K562 (cell line): ENCODE measurements around the gene AP1AR. TPM values are rescaled to one million over a fixed set of nuclear protein-coding genes. Genes with fewer than 3 reads are reported as not detected.

ENCODE experiments used
- ATAC-seq: fragments of 200-7000 bp; cut with Tn5 transposase; 3 replicates; pipeline ENCODE4 v1.9.1; 2020; ENCODE audit warnings: moderate library complexity
- BruUV-seq: library from RNA; stranded (reverse); fragments of 400-500 nt; replicated peaks from 2 replicates; lab custom pipeline; 2021; lab: Mats Ljungman, UMichigan
- CTCF ChIA-PET: fragments of 300-600 bp; formaldehyde crosslinking; extraction: SDS; loops from one replicate; lab custom pipeline; 2021; ENCODE audit warnings: low intra/inter-chr PET ratio; lab: Yijun Ruan, JAX
- POLR2A ChIA-PET: fragments of 300-600, 350-650 bp; sonication (Branson Sonifier 250); formaldehyde crosslinking; extraction: SDS; loops from one replicate; lab custom pipeline; 2021; ENCODE audit warnings: antibody characterized with exemption, inconsistent platforms; lab: Yijun Ruan, JAX
- DNase-seq, 4 experiments: peaks; one replicate each; pipeline versions ENCODE4 v3.0.0 to v3.0.0-alpha.2; 2011 to 2018; ENCODE audit warnings: low spot score in 3 of 4, mixed read lengths in 3 of 4; ENCODE audit errors: extremely low read depth in 1 of 4
- FAIRE-seq: peaks from 2 replicates; lab custom pipeline; 2011; peaks lifted over from hg19 to GRCh38; lab: Jason Lieb, UNC
- H2AFZ ChIP-seq: 2 replicates; pipeline ENCODE4 v1.6.0; 2011; ENCODE audit warnings: low read depth, low read length, control low read depth, inconsistent platforms
- H3K27ac ChIP-seq: fragments of 200-600 bp; 3 replicates; pipeline ENCODE4 v1.8.0; 2011; ENCODE audit warnings: low read depth, mild to moderate bottlenecking, control low read depth, inconsistent platforms, low read length, moderate library complexity, mixed read lengths; ENCODE audit errors: extremely low read depth
- H3K27me3 ChIP-seq, 2 experiments: fragments of 300-600 bp in 1 of 2; 2 replicates in 1 of 2; 3 replicates in 1 of 2; pipeline versions ENCODE4 v1.6.0 to v1.8.0; 2011; ENCODE audit warnings: inconsistent platforms in 2 of 2, low read length in 2 of 2, mild to moderate bottlenecking in 1 of 2, mixed read lengths in 1 of 2, moderate library complexity in 1 of 2; ENCODE audit not compliant: control insufficient read depth in 2 of 2, insufficient read depth in 2 of 2
- H3K36me3 ChIP-seq: fragments of 300-600 bp; 3 replicates; pipeline ENCODE4 v1.8.0; 2011; ENCODE audit warnings: mild to moderate bottlenecking, low read length, inconsistent platforms; ENCODE audit not compliant: control insufficient read depth, insufficient read depth
- H3K4me1 ChIP-seq, 2 experiments: fragments of 200-600 bp in 1 of 2; replicated peaks in 1 of 2; 2 replicates in 1 of 2; 3 replicates in 1 of 2; pipeline versions ENCODE4 v1.5.1 to v1.8.0; 2011; ENCODE audit warnings: inconsistent platforms in 2 of 2, low read length in 2 of 2, mild to moderate bottlenecking in 1 of 2, mixed read lengths in 1 of 2, moderate library complexity in 1 of 2; ENCODE audit not compliant: control insufficient read depth in 2 of 2, insufficient read depth in 2 of 2
- H3K4me2 ChIP-seq: 2 replicates; pipeline ENCODE4 v1.6.1; 2011; ENCODE audit warnings: low read length, control low read depth, inconsistent platforms, mixed read lengths; ENCODE audit not compliant: insufficient read depth
- H3K4me3 ChIP-seq: fragments of 200-600 bp; sonication (generic), shearing (Covaris generic); 2 replicates; pipeline ENCODE4 v1.5.1; 2016; ENCODE audit warnings: control low read depth, inconsistent platforms
- H3K79me2 ChIP-seq: fragments of 200-600 bp; 3 replicates; pipeline ENCODE4 v1.8.0; 2011; ENCODE audit warnings: low read length, inconsistent platforms; ENCODE audit not compliant: control insufficient read depth, insufficient read depth
- H3K9ac ChIP-seq, 2 experiments: 2 replicates each; pipeline versions ENCODE4 v1.6.0 to v1.6.1; 2011; ENCODE audit warnings: low read depth in 2 of 2, low read length in 2 of 2, control low read depth in 1 of 2, inconsistent platforms in 1 of 2, mild to moderate bottlenecking in 1 of 2, mixed read lengths in 1 of 2; ENCODE audit not compliant: insufficient read depth in 1 of 2
- H3K9me1 ChIP-seq: one replicate; pipeline ENCODE4 v1.6.0; 2011; ENCODE audit warnings: inconsistent platforms, mild to moderate bottlenecking, low read length, moderate library complexity; ENCODE audit not compliant: control insufficient read depth, insufficient read depth
- H3K9me3 ChIP-seq: replicated peaks from 2 replicates; pipeline ENCODE4 v1.5.1; 2011; ENCODE audit warnings: low read depth, low read length, inconsistent platforms; ENCODE audit not compliant: control insufficient read depth, insufficient read depth
- H4K20me1 ChIP-seq: replicated peaks from 2 replicates; pipeline ENCODE4 v1.6.1; 2011; ENCODE audit warnings: low read length, inconsistent platforms, mixed read lengths; ENCODE audit not compliant: control insufficient read depth, insufficient read depth
- CREB3 ChIP-seq: fragments of 450-650 bp; conservative IDR thresholded peaks from 2 replicates; pipeline ENCODE4 v1.6.1; 2016; ENCODE audit warnings: missing genetic modification characterization, low read depth, mild to moderate bottlenecking, missing compliant biosample characterization, moderate library complexity
- JUND ChIP-seq, 2 experiments: IDR thresholded peaks; 2 replicates in 1 of 2; 3 replicates in 1 of 2; pipeline ENCODE4 v1.6.1; 2011; ENCODE audit warnings: borderline replicate concordance in 2 of 2, low read depth in 2 of 2, low read length in 2 of 2, improper control_type of control experiment in 1 of 2, missing biosample characterization in 1 of 2, missing genetic modification characterization in 1 of 2, missing genetic modification reagents in 1 of 2
- L3MBTL2 ChIP-seq: fragments of 450-650 bp; IDR thresholded peaks from 2 replicates; pipeline ENCODE4 v1.6.1; 2016; ENCODE audit warnings: mild to moderate bottlenecking, moderate library complexity
- MBD2 ChIP-seq: sonication (generic); IDR thresholded peaks from 2 replicates; pipeline ENCODE4 v1.6.1; 2016; ENCODE audit warnings: low read depth, borderline replicate concordance
- NCOA4 ChIP-seq: fragments of 450-650 bp; IDR thresholded peaks from 2 replicates; pipeline ENCODE4 v1.6.1; 2018; ENCODE audit warnings: mild to moderate bottlenecking; ENCODE audit not compliant: partially characterized antibody
- NR3C1 ChIP-seq: sonication (generic); formaldehyde crosslinking; IDR thresholded peaks from 2 replicates; pipeline ENCODE4 v1.8.1; 2022; ENCODE audit warnings: missing genetic modification reagents
- POU5F1 ChIP-seq: fragments of 150-350 bp; IDR thresholded peaks from 2 replicates; pipeline ENCODE4 v1.6.1; 2014; ENCODE audit warnings: borderline replicate concordance, low read length, low read depth, mild to moderate bottlenecking; ENCODE audit not compliant: partially characterized antibody
- TBL1XR1 ChIP-seq, 2 experiments: IDR thresholded peaks; 2 replicates each; pipeline ENCODE4 v1.6.1; 2012; ENCODE audit warnings: improper control_type of control experiment in 2 of 2, low read length in 2 of 2, mild to moderate bottlenecking in 1 of 2
- ZNF507 ChIP-seq: conservative IDR thresholded peaks from 2 replicates; pipeline ENCODE4 v1.6.1; 2017; ENCODE audit warnings: missing genetic modification characterization, missing compliant biosample characterization
- WGBS: fragments of 100-300 bp; shearing (Covaris generic); methylation state at CpG from one replicate; pipeline ENCODE4 v1.1.6; 2016; ENCODE audit warnings: low coverage, mixed read lengths; ENCODE audit not compliant: insufficient coverage; ENCODE audit errors: missing lambda C conversion rate; 5-methylcytosine and 5-hydroxymethylcytosine counted together
- in situ Hi-C: fragments of 300-500 bp; cut with MboI; formaldehyde crosslinking; loops from 4 replicates; pipeline ENCODE4 v1.15.0; 2018; ENCODE audit warnings: inconsistent platforms, mixed read lengths
- intact Hi-C: fragments of 100-400 bp; cut with micrococcal nuclease; formaldehyde crosslinking; loops from 2 replicates; pipeline ENCODE4 v1.14.2; 2022
- polyA plus RNA-seq, 8 experiments: library from polyadenylated mRNA; depleted of rRNA in 4 of 8; stranded (reverse) in 5 of 8; unstranded in 3 of 8; fragments of >200 nt; fragmentation: Nextera tagmentation in 2 of 8; fragmentation: Illumina TruSeq in 1 of 8; extraction: Ambion mirVana in 2 of 8; extraction: Trizol in 1 of 8; gene quantifications; 2 replicates each; pipeline versions ENCODE4 v1.2.1 to v1.2.3, GENCODE V29; 2011 to 2014; ENCODE audit warnings: inconsistent platforms in 1 of 8, missing spikeins in 1 of 8
- total RNA-seq, 7 experiments: library from RNA; depleted of rRNA in 6 of 7; stranded (reverse); fragments of >200 nt in 6 of 7; fragmentation: Illumina TruSeq in 2 of 7; extraction: Trizol in 2 of 7; gene quantifications; 2 replicates each; pipeline versions ENCODE4 v1.2.1 to v1.2.3, GENCODE V29; 2011 to 2021; ENCODE audit warnings: low replicate concordance in 1 of 7
- TF ChIP-seq, protein P1 (sequence below): fragments of 250-450 bp; sonication (Bioruptor Pico); IDR thresholded peaks from 2 replicates; pipeline ENCODE4 v1.8.0; 2022; ENCODE audit warnings: moderate library complexity, mild to moderate bottlenecking, inconsistent platforms
- TF ChIP-seq, protein P2 (sequence below), 2 experiments: fragments of 450-650 bp; conservative IDR thresholded peaks; 2 replicates each; pipeline ENCODE4 v1.6.1; 2017; ENCODE audit warnings: mild to moderate bottlenecking in 2 of 2, moderate library complexity in 2 of 2

Gene AP1AR
- total and polyA plus RNA-seq, 9 of the 15 experiments (the other 6 are each of a cell fraction or from before 2014, with no cell fraction given) = 2.6 to 20.7 (median 12.2) TPM

- no peak overlapping the region for H3K27ac ChIP-seq
- CTCF ChIA-PET = no interaction called here
- no peak overlapping the region for H2AFZ ChIP-seq
- ATAC-seq = no peak
- H3K4me1 ChIP-seq = no peaks in the 10 kb centered on the region
- H3K9me3 ChIP-seq = no peaks in the 10 kb centered on the region
- no peaks in the 10 kb centered on the region for H3K79me2 ChIP-seq
- no peak overlapping the region for H3K9ac ChIP-seq
- no peak overlapping the region for H3K4me3 ChIP-seq
- POLR2A ChIA-PET = interaction anchor here (2.0 kb wide), 1 partner anchor 13 kb away, joined by 4 read pairs; the partner anchor contains the start of gene TIFA
- peaks cover 12% of the 10 kb centered on the region for H3K36me3 ChIP-seq
- intact Hi-C loops (no loop called here), in situ Hi-C loops (no loop called here)
- no peak overlapping the region for H3K4me2 ChIP-seq
- no peak for FAIRE-seq
- no TSS peak for BruUV-seq
- no peaks in the 10 kb centered on the region for H3K27me3 ChIP-seq
- no peak for DNase-seq
- H4K20me1 ChIP-seq = peaks cover 4% of the 10 kb centered on the region; the same call in 1 of the 2 replicates
- TF ChIP-seq, protein P1, sequence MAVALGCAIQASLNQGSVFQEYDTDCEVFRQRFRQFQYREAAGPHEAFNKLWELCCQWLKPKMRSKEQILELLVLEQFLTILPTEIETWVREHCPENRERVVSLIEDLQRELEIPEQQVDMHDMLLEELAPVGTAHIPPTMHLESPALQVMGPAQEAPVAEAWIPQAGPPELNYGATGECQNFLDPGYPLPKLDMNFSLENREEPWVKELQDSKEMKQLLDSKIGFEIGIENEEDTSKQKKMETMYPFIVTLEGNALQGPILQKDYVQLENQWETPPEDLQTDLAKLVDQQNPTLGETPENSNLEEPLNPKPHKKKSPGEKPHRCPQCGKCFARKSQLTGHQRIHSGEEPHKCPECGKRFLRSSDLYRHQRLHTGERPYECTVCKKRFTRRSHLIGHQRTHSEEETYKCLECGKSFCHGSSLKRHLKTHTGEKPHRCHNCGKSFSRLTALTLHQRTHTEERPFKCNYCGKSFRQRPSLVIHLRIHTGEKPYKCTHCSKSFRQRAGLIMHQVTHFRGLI (CRISPR knock-in tag) = no peak
- TF ChIP-seq NR3C1 (CRISPR knock-in tag) (no peak), TBL1XR1 (IDR thresholded peaks at IDR 0.05; ENCODE audit: low read length in 2 of 2) (no peak), JUND (IDR thresholded peaks at IDR 0.05; ENCODE audit: borderline replicate concordance, low read depth, low read length) (no peak), JUND (tag; IDR thresholded peaks at IDR 0.05; ENCODE audit: borderline replicate concordance, low read depth, low read length) (no peak), NCOA4 (no peak), MBD2 (no peak), POU5F1 (no peak), ZNF507 (tag) (no peak), L3MBTL2 (no peak), CREB3 (tag) (no peak)
- TF ChIP-seq, protein P2, sequence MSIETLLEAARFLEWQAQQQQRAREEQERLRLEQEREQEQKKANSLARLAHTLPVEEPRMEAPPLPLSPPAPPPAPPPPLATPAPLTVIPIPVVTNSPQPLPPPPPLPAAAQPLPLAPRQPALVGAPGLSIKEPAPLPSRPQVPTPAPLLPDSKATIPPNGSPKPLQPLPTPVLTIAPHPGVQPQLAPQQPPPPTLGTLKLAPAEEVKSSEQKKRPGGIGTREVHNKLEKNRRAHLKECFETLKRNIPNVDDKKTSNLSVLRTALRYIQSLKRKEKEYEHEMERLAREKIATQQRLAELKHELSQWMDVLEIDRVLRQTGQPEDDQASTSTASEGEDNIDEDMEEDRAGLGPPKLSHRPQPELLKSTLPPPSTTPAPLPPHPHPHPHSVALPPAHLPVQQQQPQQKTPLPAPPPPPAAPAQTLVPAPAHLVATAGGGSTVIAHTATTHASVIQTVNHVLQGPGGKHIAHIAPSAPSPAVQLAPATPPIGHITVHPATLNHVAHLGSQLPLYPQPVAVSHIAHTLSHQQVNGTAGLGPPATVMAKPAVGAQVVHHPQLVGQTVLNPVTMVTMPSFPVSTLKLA (conservative IDR thresholded peaks at IDR 0.05) = no peak
- no peaks in the 10 kb centered on the region for H3K9me1 ChIP-seq
- WGBS = 89% methylated on average over 4 of the region's 4 CpGs
These were observed 40.7 kb downstream of the AP1AR start for GRCh38 chr4:112272292-112272691.
